Stomach (tissue), 9 donors: ENCODE results near the gene CTNND2. TPM values are rescaled to one million over a fixed set of nuclear protein-coding genes. Genes with fewer than 3 reads are reported as not detected.
A peak's percentile ranks its signal among the peaks of the same experiment; 100 is the strongest.

ENCODE experiments used
- DNase-seq, 2 donors: peaks; one replicate each; pipeline versions ENCODE4 v3.0.0 to v3.0.0-alpha.2; 2013 to 2019
- H3K27ac ChIP-seq, 5 donors: fragments of 200-600 bp in 4 of 5; sonication (generic) in 4 of 5; one replicate each; pipeline ENCODE4 v1.5.1; 2013 to 2019; ENCODE audit warnings: mild to moderate bottlenecking in 1 of 5, moderate library complexity in 1 of 5
- H3K27me3 ChIP-seq, 3 donors: fragments of 200-600 bp; sonication (generic); one replicate each; pipeline ENCODE4 v1.5.1; 2017 to 2019; ENCODE audit warnings: mixed run types in 1 of 3
- H3K36me3 ChIP-seq, 4 donors: fragments of 200-600 bp; sonication (generic); 1 replicate in 3 of 4; 2 replicates in 1 of 4; pipeline ENCODE4 v1.5.1; 2016 to 2019
- H3K4me1 ChIP-seq, 4 donors: fragments of 200-600 bp; sonication (generic); one replicate each; pipeline ENCODE4 v1.5.1; 2016 to 2019
- H3K4me3 ChIP-seq, 4 donors: fragments of 200-600 bp; sonication (generic) in 3 of 4; one replicate each; pipeline ENCODE4 v1.5.1; 2016 to 2019; ENCODE audit warnings: mild to moderate bottlenecking in 1 of 4
- H3K9me3 ChIP-seq, 4 donors: fragments of 200-600 bp; sonication (generic); one replicate each; pipeline ENCODE4 v1.5.1; 2016 to 2019
- CTCF ChIP-seq, 7 experiments: fragments of 450-650 bp in 4 of 7; fragments of 200-600 bp in 3 of 7; sonication (generic) in 3 of 7; IDR thresholded peaks; one replicate each; pipeline ENCODE4 v1.5.1; 2016 to 2019; ENCODE audit warnings: antibody characterized with exemption in 7 of 7, control low read depth in 2 of 7, mild to moderate bottlenecking in 1 of 7
- EP300 ChIP-seq: sonication (generic); formaldehyde crosslinking; IDR thresholded peaks from one replicate; pipeline ENCODE4 v1.6.1; 2017; ENCODE audit warnings: antibody characterized with exemption
- POLR2A ChIP-seq, 4 donors: fragments of 450-650 bp; IDR thresholded peaks; one replicate each; pipeline ENCODE4 v1.6.1; 2016; ENCODE audit warnings: antibody characterized with exemption in 4 of 4, control low read depth in 2 of 4, mild to moderate bottlenecking in 1 of 4, moderate library complexity in 1 of 4
- POLR2AphosphoS5 ChIP-seq, 3 donors: sonication (generic); formaldehyde crosslinking; IDR thresholded peaks; one replicate each; pipeline ENCODE4 v1.6.1; 2016; ENCODE audit warnings: antibody characterized with exemption in 3 of 3
- WGBS, 5 donors: extraction: QIAGEN DNeasy Blood & Tissue Kit in 3 of 5; methylation state at CpG; one replicate each; pipeline versions ENCODE4 v1.1.5 to v1.1.7; 2013 to 2018; 5-methylcytosine and 5-hydroxymethylcytosine counted together
- intact Hi-C: fragments of 100-400 bp; cut with DNase I; formaldehyde crosslinking; loops from one replicate; pipeline ENCODE4 v1.15.1; 2023; ENCODE audit warnings: low total_unique reads
- polyA plus RNA-seq, 3 donors: library from polyadenylated mRNA; stranded (reverse); fragments of 200-250 nt; gene quantifications; one replicate each; pipeline ENCODE4 v1.2.3, GENCODE V29; 2013
- total RNA-seq, 5 donors: library from RNA; depleted of rRNA; stranded (reverse); fragments of >200 nt; gene quantifications; one replicate each; pipeline versions ENCODE4 v1.1.0 to v1.2.3, GENCODE V29; 2014 to 2016
- donor health status: healthy with polysubstance abuse.
- donor health status: Bipolar disorder and iron deficiency.
- donor health status: healthy.

CTNND2 gene
- total and polyA plus RNA-seq, 8 donors: 0.29 to 3.4 (median 2.0) TPM; not detected in 2

- DNase-seq: no peak
- H3K9me3 ChIP-seq: no peaks in the 10 kb centered on the region
- WGBS, 5 donors: 65 to 80% (median 71%) methylated on average over 4 of the region's 4 CpGs
- no peaks in the 10 kb centered on the region for H3K36me3 ChIP-seq
- intact Hi-C loops: no loop called here
- TF ChIP-seq POLR2A (IDR thresholded peaks at IDR 0.05) (no peak), CTCF (IDR thresholded peaks at IDR 0.05) (no peak)
- H3K27ac ChIP-seq: no peak overlapping the region
- no peaks in the 10 kb centered on the region for H3K4me1 ChIP-seq
- no peaks in the 10 kb centered on the region for H3K27me3 ChIP-seq
- no peak overlapping the region for H3K4me3 ChIP-seq
Measured at GRCh38 chr5:11449217-11449616, 455.0 kb downstream of the CTNND2 start.

GRCh38 chr5:11443831-11444230 is 460.4 kb downstream of the CTNND2 start:
- peak in 1 of 2 donors; percentile 10 for DNase-seq
- no peaks in the 10 kb centered on the region for H3K27me3 ChIP-seq
- no peak for TF ChIP-seq CTCF (IDR thresholded peaks at IDR 0.05)
- H3K4me1 ChIP-seq: no peaks in the 10 kb centered on the region
- intact Hi-C loops: no loop called here
- no peak overlapping the region for H3K4me3 ChIP-seq
- no peak overlapping the region for H3K27ac ChIP-seq
- no peaks in the 10 kb centered on the region for H3K9me3 ChIP-seq
- H3K36me3 ChIP-seq: no peaks in the 10 kb centered on the region
- WGBS, 5 donors: 36 to 49% (median 43%) methylated on average over 3 of the region's 3 CpGs

- Histone ChIP-seq H3K9me3 (no peaks in the 10 kb centered on the region), H3K36me3 (no peaks in the 10 kb centered on the region), H3K27me3 (no peaks in the 10 kb centered on the region), H3K27ac (no peak overlapping the region), H3K4me3 (no peak overlapping the region), H3K4me1 (no peaks in the 10 kb centered on the region)
- intact Hi-C loops: no loop called here
- TF ChIP-seq EP300 (no peak), CTCF (IDR thresholded peaks at IDR 0.05) (no peak), POLR2A (IDR thresholded peaks at IDR 0.05) (no peak), POLR2AphosphoS5 (IDR thresholded peaks at IDR 0.05) (no peak)
- no peak for DNase-seq
- WGBS, 5 donors: 47 to 75% (median 61%) methylated on average over 1 of the region's 1 CpG
Measured at GRCh38 chr5:11432116-11432515, 472.1 kb downstream of the CTNND2 start.

GRCh38 chr5:11429254-11429653 is 475.0 kb downstream of the CTNND2 start:
- Histone ChIP-seq H3K4me3 (no peak overlapping the region), H3K27me3 (no peaks in the 10 kb centered on the region), H3K27ac (no peak overlapping the region), H3K36me3 (no peaks in the 10 kb centered on the region), H3K9me3 (no peaks in the 10 kb centered on the region), H3K4me1 (no peaks in the 10 kb centered on the region)
- peak in 1 of 2 donors; percentile 5 for DNase-seq
- WGBS, 5 donors: 73 to 88% (median 83%) methylated on average over 7 of the region's 7 CpGs
- intact Hi-C loops: no loop called here
- TF ChIP-seq CTCF (IDR thresholded peaks at IDR 0.05): no peak
- no peak for TF ChIP-seq POLR2A (IDR thresholded peaks at IDR 0.05)
- TF ChIP-seq EP300: no peak
- no peak for TF ChIP-seq POLR2AphosphoS5 (IDR thresholded peaks at IDR 0.05)

GRCh38 chr5:11427569-11427968 is 476.7 kb downstream of the CTNND2 start:
- TF ChIP-seq POLR2A (IDR thresholded peaks at IDR 0.05) (no peak), CTCF (IDR thresholded peaks at IDR 0.05) (no peak), EP300 (no peak), POLR2AphosphoS5 (IDR thresholded peaks at IDR 0.05) (no peak)
- intact Hi-C loops: no loop called here

More at GRCh38 chr5:11427569-11427968, 476.7 kb downstream of the CTNND2 start:
- Histone ChIP-seq H3K9me3 (no peaks in the 10 kb centered on the region), H3K36me3 (no peaks in the 10 kb centered on the region), H3K4me3 (no peak overlapping the region), H3K4me1 (no peaks in the 10 kb centered on the region), H3K27ac (no peak overlapping the region), H3K27me3 (no peaks in the 10 kb centered on the region)
- DNase-seq: no peak
- WGBS, 5 donors: 74 to 97% (median 82%) methylated on average over 1 of the region's 1 CpG
